Prostate gland (tissue), 2 donors: ENCODE measurements around the gene TMEM213.

Experiments
- CTCF ChIP-seq, 4 experiments: fragments of 200-600 bp in 2 of 4; fragments of 450-650 bp in 2 of 4; sonication (generic) in 2 of 4; IDR thresholded peaks; 1 replicate in 3 of 4; 2 replicates in 1 of 4; pipeline ENCODE4 v1.5.1; 2016 to 2019; ENCODE audit warnings: antibody characterized with exemption in 4 of 4, mild to moderate bottlenecking in 2 of 4, moderate library complexity in 2 of 4
- POLR2A ChIP-seq: fragments of 450-650 bp; IDR thresholded peaks from one replicate; pipeline ENCODE4 v1.6.1; 2016; ENCODE audit warnings: antibody characterized with exemption, mild to moderate bottlenecking

DNA sequence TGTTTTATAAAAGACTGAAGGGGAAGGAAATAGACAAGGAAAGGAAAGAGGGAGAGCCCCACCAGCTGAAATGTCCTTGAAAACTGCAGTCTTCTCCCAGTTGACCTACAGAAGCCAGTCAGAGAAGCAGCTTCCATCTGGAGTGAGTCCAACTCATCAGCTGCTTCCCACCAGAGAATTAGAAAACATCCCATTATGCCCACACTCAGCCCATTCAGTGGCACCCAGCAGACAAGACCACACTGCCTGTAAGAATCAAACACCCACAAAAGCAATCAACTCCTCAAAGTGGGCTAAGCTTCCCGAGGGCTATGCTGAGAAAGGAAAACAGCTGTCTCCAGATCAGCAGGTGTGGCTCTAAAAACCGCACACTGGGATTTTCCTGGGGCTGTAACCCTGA, 29.6 kb upstream of the TMEM213 start:
- TF ChIP-seq CTCF (IDR thresholded peaks at IDR 0.05) (no peak), POLR2A (no peak)
